GM12865 (cell line): ENCODE data around the gene DDX51.

ENCODE experiments used
- DNase-seq: peaks from one replicate; pipeline ENCODE4 v3.0.0; 2010; ENCODE audit warnings: low read depth
- H3K4me3 ChIP-seq: 2 replicates; pipeline ENCODE4 v1.5.1; 2011; ENCODE audit warnings: mild to moderate bottlenecking, low read depth, low read length, control low read depth
- TF ChIP-seq, protein P1 (sequence below): IDR thresholded peaks from 2 replicates; pipeline ENCODE4 v1.5.1; 2011; ENCODE audit warnings: low read length, control low read depth, low read depth, inconsistent platforms; ENCODE audit not compliant: insufficient read depth; ENCODE audit errors: missing control alignments

The DDX51 gene

DNA sequence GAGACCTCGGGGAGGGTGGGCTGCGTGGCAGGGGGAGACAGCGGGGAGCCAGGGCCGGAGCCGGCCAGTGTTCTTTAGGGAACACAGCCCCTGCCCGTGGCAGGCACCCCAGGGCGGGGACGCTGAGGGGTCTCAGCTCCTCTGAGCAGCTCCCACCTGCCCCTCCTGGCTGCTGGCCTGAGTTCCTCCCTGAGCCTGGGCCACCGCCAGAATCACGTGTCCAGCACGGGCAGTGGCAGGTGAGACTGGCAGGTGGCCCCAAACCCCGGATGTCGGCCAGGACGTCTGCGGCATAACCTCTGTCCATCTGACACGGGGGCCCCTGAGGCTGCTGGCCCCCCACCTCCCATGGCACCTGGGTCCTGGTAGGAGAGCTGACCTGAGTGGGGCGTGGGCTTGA, 25.3 kb upstream of the DDX51 start:
- DNase-seq: no peak
- TF ChIP-seq, protein P1, sequence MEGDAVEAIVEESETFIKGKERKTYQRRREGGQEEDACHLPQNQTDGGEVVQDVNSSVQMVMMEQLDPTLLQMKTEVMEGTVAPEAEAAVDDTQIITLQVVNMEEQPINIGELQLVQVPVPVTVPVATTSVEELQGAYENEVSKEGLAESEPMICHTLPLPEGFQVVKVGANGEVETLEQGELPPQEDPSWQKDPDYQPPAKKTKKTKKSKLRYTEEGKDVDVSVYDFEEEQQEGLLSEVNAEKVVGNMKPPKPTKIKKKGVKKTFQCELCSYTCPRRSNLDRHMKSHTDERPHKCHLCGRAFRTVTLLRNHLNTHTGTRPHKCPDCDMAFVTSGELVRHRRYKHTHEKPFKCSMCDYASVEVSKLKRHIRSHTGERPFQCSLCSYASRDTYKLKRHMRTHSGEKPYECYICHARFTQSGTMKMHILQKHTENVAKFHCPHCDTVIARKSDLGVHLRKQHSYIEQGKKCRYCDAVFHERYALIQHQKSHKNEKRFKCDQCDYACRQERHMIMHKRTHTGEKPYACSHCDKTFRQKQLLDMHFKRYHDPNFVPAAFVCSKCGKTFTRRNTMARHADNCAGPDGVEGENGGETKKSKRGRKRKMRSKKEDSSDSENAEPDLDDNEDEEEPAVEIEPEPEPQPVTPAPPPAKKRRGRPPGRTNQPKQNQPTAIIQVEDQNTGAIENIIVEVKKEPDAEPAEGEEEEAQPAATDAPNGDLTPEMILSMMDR: no peak
- no peak overlapping the region for H3K4me3 ChIP-seq

DNA sequence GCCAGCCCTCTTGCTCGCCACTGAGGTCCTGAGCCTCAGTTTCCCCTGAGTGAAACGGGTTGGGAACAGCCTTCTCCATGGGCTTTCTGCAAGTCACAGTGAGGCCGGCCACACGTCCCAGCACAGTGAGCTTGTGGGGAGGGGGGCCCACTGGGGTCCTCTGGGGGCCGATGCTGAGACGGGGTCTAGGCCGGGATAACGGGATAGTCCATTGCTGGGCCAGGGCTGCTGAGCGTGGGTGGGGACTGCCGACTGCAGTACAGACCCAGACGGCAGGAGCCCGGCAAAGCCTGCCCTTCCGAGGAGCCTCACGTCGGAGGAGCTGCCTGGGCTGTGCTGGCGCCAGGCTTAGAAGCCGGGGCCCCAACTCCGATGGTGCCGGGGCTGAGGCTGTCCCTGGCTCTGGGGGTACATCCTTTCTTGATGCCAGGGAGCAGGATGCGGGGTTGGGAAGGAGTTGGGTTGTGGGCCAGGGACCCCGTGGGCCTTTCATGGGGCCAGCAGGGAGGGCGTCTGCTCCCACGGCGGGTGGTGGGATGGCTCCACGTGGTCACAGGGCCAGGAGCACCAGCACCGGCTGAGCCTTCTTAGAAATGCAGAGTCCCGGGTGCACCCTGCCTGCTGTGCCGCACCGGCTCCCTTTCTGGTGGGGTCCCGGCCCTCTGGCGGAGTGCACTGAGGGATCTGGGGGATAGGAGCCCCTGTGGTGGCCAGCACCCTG, 24.4 kb upstream of the DDX51 start:
- H3K4me3 ChIP-seq: no peak overlapping the region
- TF ChIP-seq, protein P1: no peak
- DNase-seq: no peak

GRCh38 chr12:132167611-132168310, 23.6 kb upstream of the DDX51 start:
- no peak overlapping the region for H3K4me3 ChIP-seq

GRCh38 chr12:132166801-132167591, 22.9 kb upstream of the DDX51 start:
- no peak for DNase-seq
- TF ChIP-seq, protein P1: no peak
- H3K4me3 ChIP-seq: no peak overlapping the region

More at GRCh38 chr12:132167611-132168310, 23.6 kb upstream of the DDX51 start:
- DNase-seq: no peak
- TF ChIP-seq, protein P1: no peak

GRCh38 chr12:132166093-132166492, 22.0 kb upstream of the DDX51 start:
- DNase-seq: no peak
- no peak overlapping the region for H3K4me3 ChIP-seq
- TF ChIP-seq, protein P1: no peak

- DNase-seq: no peak
- TF ChIP-seq, protein P1: no peak
These were observed 21.5 kb upstream of the DDX51 start for GRCh38 chr12:132165584-132165983.

More at GRCh38 chr12:132165584-132165983, 21.5 kb upstream of the DDX51 start:
- H3K4me3 ChIP-seq: no peak overlapping the region
